ENCODE results near the gene SLC35G6.

- TF ChIP-seq CTCF (IDR thresholded peaks at IDR 0.05) (no peak), EZH2 (IDR thresholded peaks at IDR 0.05) (no peak)
Measured at GRCh38 chr17:7480089-7480384, 1.2 kb upstream of the SLC35G6 start.
